HG03097 (cell line): ENCODE results near the gene SDSL.

Experiments
- ATAC-seq: cut with Tn5 transposase; IDR thresholded peaks from one replicate; pipeline ENCODE4 v1.9.1; 2021; ENCODE audit not compliant: unreplicated experiment, low FRiP score

SDSL gene

DNA sequence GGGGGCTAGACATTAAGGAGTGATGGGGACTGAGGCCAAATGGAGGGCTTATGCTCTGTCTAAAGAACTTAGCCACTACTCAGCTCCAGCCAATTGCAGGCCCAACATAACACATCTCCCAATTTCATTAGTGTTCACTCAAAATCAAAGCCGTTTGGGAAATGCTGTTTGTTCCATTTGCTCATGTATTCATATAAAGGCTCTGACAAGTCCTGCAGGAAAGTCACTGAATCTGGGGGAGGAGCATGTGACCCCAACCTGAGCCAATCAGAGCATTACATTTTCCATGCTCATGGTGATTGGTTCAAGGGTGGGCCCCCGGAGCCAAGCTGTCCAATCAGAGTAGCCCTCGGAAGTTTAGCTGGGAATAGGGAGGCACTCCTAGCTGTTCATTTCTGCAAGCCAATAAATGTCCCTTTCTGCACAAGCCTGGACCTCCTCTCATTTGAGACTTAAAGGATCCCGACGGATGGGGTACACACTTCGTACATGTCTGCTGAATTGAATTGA lies 20.9 kb downstream of the SDSL start:
- ATAC-seq, result no peak

DNA sequence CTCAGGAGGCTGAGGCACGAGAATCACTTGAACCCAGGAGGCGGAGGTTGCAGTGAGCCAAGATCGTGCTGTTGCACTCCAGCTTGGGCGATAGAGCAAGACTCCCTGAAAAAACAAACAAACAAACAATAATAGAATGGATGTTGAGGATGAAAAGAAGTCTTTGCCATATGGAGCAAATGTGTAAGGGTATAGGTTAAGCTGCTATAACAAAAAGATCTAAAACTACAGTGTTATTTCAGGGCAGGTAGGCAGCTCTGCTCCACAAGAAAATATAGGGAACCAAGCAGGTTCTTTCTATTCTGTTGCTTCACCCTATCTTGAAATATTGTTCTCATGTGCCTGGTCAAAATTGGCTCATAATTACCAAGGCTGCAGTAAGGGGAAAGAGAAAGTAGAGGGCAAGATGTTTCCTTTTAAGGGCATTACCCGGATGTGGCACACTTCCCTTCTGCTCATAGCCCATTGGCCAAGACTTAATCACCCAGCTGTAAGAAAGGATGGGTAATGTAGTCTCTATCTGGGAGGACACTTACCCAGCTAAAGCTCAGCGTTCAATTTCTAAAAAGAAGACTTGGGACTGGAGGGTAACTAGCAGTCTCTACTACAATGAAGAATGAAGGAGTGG lies 23.5 kb downstream of the SDSL start:
- no peak for ATAC-seq

DNA sequence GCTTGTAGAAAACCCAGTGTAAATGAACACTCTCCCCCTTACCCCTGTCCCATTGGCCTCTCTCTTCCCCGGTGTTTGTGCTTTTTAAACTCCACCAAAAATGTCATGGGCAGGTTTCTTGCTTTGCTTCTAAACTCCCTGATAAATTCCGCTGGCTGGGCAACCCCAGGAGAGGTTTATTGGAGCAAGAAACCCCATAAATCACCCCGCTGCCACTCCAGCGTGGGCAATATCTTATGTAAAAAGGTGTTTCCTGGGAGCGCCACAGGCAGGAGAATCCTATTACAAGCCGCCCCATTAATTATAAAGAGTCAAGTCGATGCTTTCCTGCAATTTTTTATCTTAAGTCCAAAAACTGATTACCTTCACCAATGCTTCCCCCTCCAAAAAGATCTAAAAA lies 26.7 kb downstream of the SDSL start:
- ATAC-seq, result no peak

DNA sequence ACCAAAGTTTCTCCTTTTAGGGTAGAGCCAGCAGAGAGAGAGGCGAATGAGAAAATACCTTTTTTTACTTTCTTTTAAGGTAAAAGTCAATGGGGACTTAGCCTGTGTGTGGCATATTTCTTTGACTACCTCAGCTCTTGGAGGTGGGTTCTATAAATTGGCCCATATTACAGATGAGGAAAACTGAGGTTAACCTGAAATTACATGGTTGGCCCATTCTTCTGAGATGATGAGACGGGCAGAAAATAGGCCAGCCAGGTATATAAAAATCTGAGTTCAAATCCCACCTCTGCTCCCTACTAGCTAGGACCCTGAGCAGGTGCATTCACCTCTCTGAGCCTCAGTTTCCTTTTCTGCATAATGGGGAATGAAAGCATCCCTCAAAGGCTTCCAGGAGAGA lies 27.1 kb downstream of the SDSL start:
- ATAC-seq, result no peak

DNA sequence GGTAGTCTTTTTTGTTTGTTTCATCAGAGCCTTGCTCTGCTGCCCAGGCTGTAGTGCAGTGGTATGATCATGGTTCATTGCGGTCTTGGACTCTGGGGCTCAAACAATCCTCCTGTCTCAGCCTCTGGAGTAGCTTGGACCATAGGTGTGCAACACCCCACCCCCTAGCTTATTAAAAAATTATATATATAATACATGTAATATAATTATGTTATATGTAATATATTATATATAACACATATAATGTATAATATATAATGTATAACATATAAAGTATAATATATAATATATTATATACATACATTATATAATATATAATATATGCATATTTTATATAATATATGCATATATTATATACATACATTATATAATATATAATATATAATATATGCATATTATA lies 27.7 kb downstream of the SDSL start:
- ATAC-seq, result no peak

DNA sequence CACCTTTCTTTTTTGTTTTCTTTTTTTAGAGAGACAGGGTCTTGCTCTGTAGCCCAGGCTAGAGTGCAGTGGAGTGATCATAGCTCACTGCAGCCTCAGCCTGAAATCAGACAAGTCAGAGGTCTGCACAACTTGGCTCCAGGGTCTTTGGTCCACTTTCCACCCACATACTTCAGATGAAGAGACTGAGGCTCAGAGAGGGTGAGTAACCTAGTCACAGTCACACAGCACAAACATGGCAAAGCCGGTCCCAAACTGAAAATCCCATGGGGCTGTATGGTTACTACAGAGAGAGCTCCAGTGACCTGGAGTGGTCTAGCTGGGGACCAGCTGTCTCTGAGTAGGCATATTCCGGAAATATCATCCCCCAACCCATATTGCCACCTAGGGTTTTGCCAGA lies 30.3 kb downstream of the SDSL start:
- no peak for ATAC-seq

DNA sequence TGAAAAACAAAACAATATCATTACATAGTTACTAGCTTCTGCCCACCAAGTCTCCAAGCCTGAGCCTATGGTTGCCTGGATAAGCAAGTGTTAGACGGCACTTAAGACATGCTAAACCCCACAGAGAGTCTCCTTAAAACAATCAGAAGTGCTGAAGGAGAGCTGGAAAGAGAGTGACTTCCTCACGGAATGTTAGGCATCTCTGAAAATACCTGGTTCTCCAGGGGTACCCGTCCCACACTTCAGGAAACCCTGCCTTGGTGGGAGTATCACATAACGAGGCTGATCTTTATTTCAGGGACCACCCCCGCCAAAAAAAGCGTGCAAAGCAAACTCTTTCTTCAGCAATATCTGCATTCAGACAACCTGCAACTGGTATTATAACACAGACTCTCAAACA lies 31.1 kb downstream of the SDSL start:
- ATAC-seq, result no peak

DNA sequence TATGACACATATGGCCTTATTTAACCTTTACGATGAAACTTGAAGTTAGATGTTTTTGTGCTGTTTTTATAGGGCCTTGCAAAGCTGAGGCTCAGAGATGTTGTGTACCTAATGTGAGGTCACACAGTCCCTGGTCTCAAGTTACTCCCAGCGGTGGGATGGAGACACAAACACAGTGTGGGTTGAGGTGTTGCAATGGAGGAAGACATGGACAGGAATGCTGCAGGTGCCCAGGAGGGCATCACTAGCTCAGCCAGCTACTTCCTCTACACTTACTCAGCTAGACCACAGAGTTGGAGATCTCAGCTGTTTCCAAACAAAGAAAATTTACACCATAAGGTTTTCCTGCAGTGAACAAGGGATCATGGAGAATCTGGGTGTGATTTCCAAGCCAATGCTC lies 34.0 kb downstream of the SDSL start:
- ATAC-seq, result no peak

DNA sequence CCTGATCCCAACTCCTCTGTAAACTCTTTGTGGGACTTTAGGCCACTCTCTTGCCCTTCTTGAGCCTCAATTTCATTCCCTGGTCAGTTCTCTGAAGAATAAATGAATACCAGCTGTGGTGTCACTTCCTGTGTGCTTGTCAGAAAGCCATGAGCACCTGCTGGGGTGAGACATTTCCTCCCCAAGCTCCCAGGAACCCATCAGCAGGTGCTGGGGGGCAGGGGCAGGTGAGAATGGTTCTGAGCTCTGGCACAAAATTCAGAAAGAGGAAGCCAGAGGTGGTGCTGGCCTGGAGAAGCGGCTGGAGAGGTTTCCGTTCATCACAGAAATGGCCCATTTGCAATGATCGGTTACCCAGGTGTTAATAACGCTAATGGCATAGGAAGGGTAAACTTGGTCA lies 34.6 kb downstream of the SDSL start:
- ATAC-seq, result no peak

DNA sequence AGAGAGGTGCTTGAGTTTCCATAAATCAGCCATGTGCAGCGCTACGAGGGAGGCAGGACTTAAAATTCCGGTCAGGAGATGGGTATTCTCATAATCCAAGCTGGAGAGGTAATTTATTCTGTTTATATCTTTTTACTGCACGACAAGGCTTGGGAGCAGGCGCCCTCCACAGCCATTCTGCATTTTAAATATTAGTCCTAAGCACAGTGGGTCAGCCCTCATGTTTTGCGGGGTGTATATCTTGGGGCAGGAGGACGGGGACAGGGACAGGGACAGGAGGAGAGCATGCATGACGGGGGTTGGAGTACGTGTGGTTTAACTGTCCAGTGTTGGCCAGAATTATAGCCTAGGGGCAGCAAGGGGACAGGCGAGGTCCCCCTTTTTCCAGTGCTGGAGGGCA lies 35.0 kb downstream of the SDSL start:
- ATAC-seq, result no peak

DNA sequence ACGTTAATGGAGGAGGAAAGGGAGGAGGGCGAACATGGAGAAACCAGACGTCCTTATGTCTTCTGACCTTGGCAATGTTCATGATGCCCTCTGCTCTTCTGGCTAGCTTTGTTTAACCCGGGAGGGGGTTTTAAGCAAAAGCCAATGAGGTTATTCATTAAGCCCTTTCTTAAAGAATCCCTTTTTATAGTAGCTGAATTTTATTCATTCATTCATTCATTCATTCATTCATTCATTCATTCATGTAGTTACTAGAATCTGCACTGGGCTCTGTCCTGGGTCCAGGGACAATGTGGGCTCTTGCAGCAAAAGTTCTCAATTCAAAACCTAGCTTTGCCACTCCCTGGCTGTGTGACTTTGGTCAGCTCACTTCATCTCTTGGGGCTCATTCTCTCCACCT lies 35.5 kb downstream of the SDSL start:
- ATAC-seq, result no peak

DNA sequence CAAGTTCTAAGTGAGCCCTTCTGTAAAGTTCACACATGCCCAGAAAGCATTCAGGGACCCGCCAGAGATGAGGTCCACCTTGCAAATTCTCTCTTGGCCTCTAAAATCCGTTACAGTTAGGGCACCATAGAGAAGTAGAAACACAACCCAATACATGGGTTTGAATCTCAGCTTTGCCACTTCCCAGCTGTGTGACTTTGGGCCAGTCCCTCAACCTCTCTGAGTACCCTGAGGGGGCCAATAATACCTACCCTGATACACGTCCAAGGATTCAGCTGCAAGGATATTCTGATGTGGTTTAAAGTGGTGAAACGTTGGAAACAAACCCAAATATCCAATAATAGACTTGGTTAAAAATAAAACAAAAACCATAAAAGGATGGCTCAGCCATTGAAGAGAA lies 37.8 kb downstream of the SDSL start:
- no peak for ATAC-seq

DNA sequence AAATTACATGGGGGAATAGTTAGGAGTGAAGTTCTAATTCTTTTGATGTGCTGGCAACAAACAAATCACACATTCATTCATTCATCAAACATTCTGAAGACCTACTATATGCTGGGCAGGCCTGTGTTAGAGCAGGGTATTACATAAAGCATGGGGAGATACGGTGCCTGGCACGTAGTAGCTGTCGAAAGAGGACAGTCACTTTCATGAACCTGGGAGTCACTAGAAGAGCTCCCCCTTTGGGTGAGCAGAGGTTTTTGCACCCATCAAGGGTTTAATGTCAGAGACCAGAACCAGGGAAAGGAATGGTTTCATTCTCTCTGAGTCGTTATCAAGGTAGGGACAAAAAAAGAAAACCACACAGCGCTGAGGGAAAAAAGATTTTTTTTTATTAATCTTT lies 39.5 kb downstream of the SDSL start:
- ATAC-seq, result no peak

DNA sequence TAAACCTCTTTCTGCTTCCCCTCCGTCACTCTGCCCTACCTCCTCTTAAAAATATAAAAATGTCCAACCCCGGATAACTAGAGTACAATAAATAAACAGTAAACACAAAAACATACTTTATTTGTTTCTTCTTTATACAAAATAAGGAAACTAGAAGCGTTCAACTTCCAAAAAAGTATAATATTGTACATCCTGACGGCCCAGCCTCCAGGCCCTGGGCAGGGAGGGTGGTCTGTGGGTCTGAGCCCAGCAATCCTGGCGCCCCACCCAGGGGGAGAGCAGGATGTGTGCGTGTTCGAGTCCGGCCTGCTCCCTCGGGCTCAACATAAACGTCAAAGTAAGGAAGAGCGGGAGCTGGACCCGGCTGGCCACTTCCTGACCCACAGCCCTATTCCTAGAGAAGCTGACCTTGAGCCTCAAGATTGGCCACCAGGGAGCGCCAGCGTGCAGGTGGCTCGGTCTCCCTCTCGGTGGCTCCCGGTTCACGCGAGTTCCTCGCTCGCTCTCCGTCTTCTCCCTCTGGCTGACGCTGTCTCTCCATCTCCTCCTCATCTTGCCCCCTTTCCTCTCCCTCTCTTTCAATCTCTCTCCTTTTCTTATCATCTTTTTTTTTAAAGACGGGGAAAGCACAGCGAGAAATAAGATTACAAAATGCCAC lies 40.1 kb downstream of the SDSL start:
- ATAC-seq, result no peak

DNA sequence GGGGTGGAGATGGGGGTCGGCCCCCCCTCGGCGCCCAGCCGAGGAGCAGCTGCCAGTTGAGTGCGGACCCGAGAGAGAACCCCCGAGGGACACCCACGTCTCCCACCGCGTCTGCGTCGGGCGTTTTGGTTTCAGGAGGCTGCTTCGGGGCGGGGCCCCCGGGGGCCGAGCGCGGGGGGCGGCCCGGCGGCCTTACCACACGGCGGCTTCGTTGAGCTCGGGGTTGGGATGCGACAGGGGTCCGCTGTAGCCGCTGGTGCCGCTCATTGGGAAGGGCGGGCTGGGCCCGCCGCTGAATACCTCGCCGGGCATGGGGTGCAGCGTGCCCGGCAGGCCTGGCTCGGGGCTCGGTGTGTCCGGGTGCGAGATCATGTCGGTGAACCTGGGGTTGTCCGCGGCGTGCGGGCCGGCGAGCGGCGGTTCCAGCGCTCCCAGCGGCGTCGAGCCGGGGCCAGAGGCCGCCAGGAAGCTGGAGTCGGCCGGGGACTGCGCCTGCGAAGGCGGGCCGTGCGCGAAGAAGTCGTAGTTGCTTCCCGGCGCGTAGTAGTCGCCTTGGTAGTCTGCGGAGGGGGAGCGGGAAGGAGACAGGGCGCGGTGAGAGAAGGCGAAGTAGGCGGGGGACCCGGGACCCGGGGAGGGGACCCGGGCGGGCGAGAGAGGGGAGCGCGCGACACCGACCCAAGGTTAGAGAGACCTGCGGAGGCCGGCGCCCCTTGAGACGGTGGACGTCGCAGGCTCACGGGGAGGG lies 41.0 kb downstream of the SDSL start:
- no peak for ATAC-seq

DNA sequence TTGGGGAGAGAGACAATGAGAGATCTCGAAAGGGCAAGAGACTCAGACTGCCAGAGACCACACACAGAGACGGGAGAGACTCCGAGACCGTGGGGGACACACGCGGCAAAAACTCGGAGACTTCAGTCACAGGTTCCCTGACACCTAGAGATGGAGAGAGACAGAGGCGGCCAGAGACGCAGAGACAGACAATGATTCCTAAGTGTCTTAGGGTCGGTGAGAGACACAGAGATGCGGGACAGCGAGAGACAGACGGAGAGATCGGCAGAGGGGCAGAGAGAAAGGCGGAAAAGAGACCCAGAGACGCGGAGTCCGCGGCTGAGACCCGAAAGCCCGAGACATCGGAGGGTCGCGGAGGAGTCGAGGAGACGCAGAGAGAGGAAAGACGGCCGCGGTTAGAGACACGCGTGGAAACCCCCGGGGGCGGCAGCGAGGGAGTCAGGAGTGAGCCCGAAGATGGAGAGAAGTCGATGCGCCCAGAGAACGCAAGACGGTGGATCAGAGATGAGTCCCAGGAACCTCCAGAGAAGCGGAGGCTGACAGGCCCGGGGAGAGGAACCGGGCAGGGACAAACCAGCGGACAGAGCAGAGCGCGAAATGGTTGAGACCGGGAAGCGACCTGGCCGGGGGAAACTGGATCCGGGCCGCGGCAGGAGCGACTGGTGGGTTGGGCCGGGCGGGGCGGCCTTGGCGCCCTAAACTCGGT lies 41.7 kb downstream of the SDSL start:
- ATAC-seq, result no peak

DNA sequence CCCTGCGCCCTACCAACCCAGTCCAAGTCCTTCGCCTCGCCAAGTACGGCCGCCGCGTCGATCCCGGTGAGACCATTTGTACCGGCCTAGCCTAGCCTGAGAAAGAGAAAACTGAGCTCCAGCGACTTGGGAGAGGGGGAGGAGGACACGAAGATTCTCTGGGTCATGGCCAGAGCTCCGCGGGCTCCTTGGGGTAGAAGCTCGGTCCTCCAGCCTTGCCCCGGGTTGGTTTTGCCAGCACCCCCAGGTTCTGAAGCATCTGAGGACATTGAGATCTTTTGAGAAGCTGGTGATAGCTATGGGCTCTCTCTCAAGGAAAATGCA lies 42.2 kb downstream of the SDSL start:
- ATAC-seq, result no peak

DNA sequence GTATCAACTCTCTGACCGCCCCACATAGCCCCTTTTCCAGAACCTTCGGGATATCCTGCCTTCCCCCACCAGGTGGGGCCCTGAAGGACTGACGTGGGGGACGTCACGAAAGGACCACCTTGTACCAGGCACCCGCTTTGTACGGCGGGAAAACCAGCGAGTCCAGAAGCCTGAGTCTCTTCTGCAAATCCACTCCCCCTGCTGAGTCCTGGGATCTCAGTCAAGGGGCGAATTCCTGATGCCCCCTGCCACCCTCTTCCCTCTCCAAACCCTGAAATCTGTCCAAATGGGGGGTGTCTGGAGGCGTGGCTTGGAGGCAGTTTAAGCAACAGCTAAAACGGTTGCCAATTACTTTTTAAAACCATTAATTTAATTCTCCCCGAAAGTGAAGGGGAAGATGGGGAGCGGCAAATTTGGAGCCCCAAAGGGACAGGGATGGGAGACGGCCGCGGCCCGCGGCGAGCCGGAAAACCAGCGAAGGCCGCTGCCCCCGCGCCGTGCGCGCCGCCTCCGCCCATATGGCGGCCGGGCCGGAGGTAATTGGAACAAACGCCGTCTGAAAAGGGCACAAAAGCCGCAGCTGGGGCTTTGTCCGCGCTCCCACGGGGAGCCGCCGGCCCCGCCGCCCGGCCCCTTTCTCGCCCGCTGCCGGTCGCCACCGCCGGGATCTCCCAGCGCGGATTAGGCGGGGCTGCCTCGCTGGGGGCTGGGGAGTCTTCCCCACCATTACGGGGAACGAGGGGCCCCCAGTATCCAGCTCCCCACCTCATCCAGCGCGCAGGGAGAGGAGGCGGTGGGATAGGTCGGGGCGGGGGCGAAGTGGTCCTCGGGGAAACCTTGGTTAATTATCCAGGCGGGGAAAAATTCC lies 42.9 kb downstream of the SDSL start:
- no peak for ATAC-seq

DNA sequence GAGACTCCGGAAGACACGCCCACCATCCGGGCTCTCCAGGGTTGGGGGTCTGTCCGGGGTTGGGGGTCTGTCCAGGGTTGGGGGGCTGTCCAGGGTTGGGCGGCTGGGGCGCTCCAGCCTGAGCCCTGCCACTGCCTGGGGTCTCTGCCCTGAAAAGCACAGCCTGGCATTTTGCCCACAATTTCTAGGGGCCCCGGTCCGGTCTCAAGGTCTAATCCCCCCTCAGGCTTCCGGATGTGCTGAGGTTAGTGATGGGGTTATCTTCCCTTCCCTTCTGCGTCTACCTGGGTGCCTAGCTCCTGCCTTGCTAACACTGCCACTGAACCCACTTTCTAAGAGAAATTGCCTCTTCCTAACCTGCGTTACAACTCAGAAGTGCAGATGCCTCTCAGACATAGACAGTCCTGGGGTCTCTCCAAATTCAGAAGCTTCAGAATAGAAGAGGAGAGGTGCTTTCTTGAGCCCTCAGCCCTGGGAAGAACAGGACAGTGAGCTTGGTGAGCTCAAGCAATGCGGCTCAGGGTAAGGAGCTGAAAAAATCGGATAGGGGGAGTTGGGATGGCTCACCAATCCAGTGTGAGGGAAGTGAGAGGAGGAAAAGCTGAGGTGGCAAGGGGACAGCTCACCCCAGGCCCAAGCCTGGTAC lies 43.8 kb downstream of the SDSL start:
- no peak for ATAC-seq
